ENCODE data around the gene CHL1. TPM values are rescaled to one million over a fixed set of nuclear protein-coding genes. Genes with fewer than 3 reads are reported as not detected.

The CHL1 gene
- total and polyA plus RNA-seq, 8 donors: 1.1 to 10.7 (median 2.2) TPM

GRCh38 chr3:199835-200234 is 3.3 kb downstream of the CHL1 start:
- no peaks in the 10 kb centered on the region for H3K9me3 ChIP-seq
- H3K27me3 ChIP-seq: peaks cover 28 to 51% of the 10 kb centered on the region in 2 donors
- H3K36me3 ChIP-seq: no peaks in the 10 kb centered on the region
- H3K4me3 ChIP-seq: no peak overlapping the region
- no peak overlapping the region for H3K27ac ChIP-seq
- peaks cover 8 to 18% of the 10 kb centered on the region in 2 donors for H3K4me1 ChIP-seq
- intact Hi-C loops (cut with DNase I): no loop called here
- TF ChIP-seq, protein P1, sequence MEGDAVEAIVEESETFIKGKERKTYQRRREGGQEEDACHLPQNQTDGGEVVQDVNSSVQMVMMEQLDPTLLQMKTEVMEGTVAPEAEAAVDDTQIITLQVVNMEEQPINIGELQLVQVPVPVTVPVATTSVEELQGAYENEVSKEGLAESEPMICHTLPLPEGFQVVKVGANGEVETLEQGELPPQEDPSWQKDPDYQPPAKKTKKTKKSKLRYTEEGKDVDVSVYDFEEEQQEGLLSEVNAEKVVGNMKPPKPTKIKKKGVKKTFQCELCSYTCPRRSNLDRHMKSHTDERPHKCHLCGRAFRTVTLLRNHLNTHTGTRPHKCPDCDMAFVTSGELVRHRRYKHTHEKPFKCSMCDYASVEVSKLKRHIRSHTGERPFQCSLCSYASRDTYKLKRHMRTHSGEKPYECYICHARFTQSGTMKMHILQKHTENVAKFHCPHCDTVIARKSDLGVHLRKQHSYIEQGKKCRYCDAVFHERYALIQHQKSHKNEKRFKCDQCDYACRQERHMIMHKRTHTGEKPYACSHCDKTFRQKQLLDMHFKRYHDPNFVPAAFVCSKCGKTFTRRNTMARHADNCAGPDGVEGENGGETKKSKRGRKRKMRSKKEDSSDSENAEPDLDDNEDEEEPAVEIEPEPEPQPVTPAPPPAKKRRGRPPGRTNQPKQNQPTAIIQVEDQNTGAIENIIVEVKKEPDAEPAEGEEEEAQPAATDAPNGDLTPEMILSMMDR (IDR thresholded peaks at IDR 0.05): no peak
- DNase-seq (no peak), ATAC-seq (no peak)

GRCh38 chr3:200758-201325 is 4.3 kb downstream of the CHL1 start:
- ATAC-seq (no peak), DNase-seq (no peak)
- intact Hi-C loops (cut with DNase I): no loop called here
- Histone ChIP-seq H3K36me3 (no peaks in the 10 kb centered on the region), H3K27me3 (peaks cover 27 to 41% of the 10 kb centered on the region in 2 donors), H3K9me3 (no peaks in the 10 kb centered on the region), H3K27ac (no peak overlapping the region), H3K4me3 (no peak overlapping the region), H3K4me1 (peaks cover 8 to 18% of the 10 kb centered on the region in 2 donors)
- TF ChIP-seq, protein P1 (IDR thresholded peaks at IDR 0.05): no peak

GRCh38 chr3:204102-204501 is 7.5 kb downstream of the CHL1 start:
- intact Hi-C loops (cut with DNase I): no loop called here

GRCh38 chr3:207973-208372 is 11.4 kb downstream of the CHL1 start:
- DNase-seq: no peak
- no peaks in the 10 kb centered on the region for H3K27me3 ChIP-seq
- H3K36me3 ChIP-seq: no peaks in the 10 kb centered on the region
- no peak overlapping the region for H3K4me3 ChIP-seq
- intact Hi-C loops (cut with DNase I): no loop called here
- H3K27ac ChIP-seq: no peak overlapping the region
- TF ChIP-seq, protein P1 (IDR thresholded peaks at IDR 0.05): no peak
- no peaks in the 10 kb centered on the region for H3K9me3 ChIP-seq
- no peaks in the 10 kb centered on the region for H3K4me1 ChIP-seq
- ATAC-seq: no peak

More at GRCh38 chr3:204102-204501, 7.5 kb downstream of the CHL1 start:
- no peak for ATAC-seq
- peaks cover 0 to 9% of the 10 kb centered on the region in 2 donors for H3K27me3 ChIP-seq
- H3K9me3 ChIP-seq: no peaks in the 10 kb centered on the region
- no peaks in the 10 kb centered on the region for H3K36me3 ChIP-seq
- H3K4me3 ChIP-seq: no peak overlapping the region
- TF ChIP-seq, protein P1 (IDR thresholded peaks at IDR 0.05): no peak
- no peaks in the 10 kb centered on the region for H3K4me1 ChIP-seq
- H3K27ac ChIP-seq: no peak overlapping the region
- DNase-seq: no peak

DNA sequence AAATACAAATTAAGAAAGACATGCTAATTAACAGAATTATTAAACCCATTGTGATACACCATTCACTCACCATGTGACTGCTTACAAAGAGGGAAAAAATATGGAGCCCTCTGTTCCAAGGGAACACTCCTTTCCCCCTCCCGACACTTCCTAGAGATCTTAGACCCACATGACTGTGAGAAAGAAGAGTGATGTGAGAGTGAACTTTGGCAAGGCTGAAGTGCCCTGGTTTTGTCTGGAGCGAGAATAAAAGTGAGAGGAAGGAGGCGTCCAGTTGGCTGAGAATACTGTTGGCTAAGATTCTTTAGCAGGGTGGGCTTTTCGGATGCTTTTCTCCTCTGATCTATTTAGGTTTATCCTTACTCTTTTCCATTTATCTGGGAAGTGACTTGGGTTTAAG is 14.1 kb downstream of the CHL1 start:
- intact Hi-C loops (cut with DNase I): no loop called here
- H3K9me3 ChIP-seq: no peaks in the 10 kb centered on the region
- TF ChIP-seq, protein P1 (IDR thresholded peaks at IDR 0.05): no peak
- H3K27me3 ChIP-seq: no peaks in the 10 kb centered on the region
- no peak overlapping the region for H3K4me3 ChIP-seq
- no peaks in the 10 kb centered on the region for H3K36me3 ChIP-seq
- no peak for DNase-seq
- no peak for ATAC-seq
- no peak overlapping the region for H3K27ac ChIP-seq
- no peaks in the 10 kb centered on the region for H3K4me1 ChIP-seq
